Measurements from ENCODE around the gene TATDN3.

DNA sequence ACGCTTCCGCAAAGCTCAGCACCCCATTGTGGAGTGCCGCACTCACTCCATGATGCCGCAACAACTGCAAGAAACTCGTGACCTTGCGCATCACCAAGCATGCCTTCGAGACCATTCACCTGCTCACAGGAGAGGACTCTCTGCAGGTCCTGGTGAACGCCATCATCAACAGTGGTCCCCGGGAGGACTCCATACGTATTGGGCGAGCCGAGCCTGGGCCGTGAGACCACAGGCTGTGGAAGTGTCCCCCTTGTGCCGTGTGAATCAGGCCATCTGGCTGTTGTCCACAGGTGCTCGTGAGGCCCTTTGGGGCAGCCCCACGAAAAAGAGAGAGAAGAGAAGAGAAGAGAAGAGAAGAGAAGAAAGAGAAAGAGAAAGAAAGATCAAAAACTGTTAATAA, 32.5 kb downstream of the TATDN3 start:
- TF ChIP-seq POLR2A (IDR thresholded peaks at IDR 0.05), result no peak
- TF ChIP-seq, protein P1, sequence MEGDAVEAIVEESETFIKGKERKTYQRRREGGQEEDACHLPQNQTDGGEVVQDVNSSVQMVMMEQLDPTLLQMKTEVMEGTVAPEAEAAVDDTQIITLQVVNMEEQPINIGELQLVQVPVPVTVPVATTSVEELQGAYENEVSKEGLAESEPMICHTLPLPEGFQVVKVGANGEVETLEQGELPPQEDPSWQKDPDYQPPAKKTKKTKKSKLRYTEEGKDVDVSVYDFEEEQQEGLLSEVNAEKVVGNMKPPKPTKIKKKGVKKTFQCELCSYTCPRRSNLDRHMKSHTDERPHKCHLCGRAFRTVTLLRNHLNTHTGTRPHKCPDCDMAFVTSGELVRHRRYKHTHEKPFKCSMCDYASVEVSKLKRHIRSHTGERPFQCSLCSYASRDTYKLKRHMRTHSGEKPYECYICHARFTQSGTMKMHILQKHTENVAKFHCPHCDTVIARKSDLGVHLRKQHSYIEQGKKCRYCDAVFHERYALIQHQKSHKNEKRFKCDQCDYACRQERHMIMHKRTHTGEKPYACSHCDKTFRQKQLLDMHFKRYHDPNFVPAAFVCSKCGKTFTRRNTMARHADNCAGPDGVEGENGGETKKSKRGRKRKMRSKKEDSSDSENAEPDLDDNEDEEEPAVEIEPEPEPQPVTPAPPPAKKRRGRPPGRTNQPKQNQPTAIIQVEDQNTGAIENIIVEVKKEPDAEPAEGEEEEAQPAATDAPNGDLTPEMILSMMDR (IDR thresholded peaks at IDR 0.05), result no peak
